Stimulated activated effector memory CD8-positive, alpha-beta T cell treated with anti-CD3 and anti-CD28 coated beads, Interleukin-12 subunit alpha, Interleukin-12 subunit beta, amount 100 ng/mL, for 72 hours (primary cell): ENCODE data around the gene LRRC14B.
"Not testable (repeated sequence)": the region's sequence is repeated elsewhere in the genome, so short reads cannot be mapped to it uniquely, and the experiment has no call there.

Experiments used
- ATAC-seq: fragments of 150-1000 bp; cut with Tn5 transposase; 2 replicates; pipeline ENCODE4 v1.10.0; 2021
- DNase-seq, 2 donors: peaks; one replicate each; pipeline ENCODE4 v3.0.0; 2021 to 2022; ENCODE audit warnings: low spot score in 2 of 2
- H3K27ac Mint-ChIP-seq: one replicate; pipeline ENCODE4 v1.8.0; 2022; ENCODE audit warnings: mild to moderate bottlenecking, mixed read lengths
- H3K36me3 Mint-ChIP-seq: one replicate; pipeline ENCODE4 v1.8.0; 2022; ENCODE audit warnings: mild to moderate bottlenecking, mixed read lengths
- H3K4me1 Mint-ChIP-seq: one replicate; pipeline ENCODE4 v1.8.0; 2022; ENCODE audit warnings: mixed read lengths
- H3K4me3 Mint-ChIP-seq: one replicate; pipeline ENCODE4 v1.8.0; 2022; ENCODE audit warnings: mild to moderate bottlenecking, mixed read lengths
- H3K9me3 Mint-ChIP-seq: one replicate; pipeline ENCODE4 v1.8.0; 2022; ENCODE audit warnings: mixed read lengths

The LRRC14B gene

GRCh38 chr5:200985-201384 is 9.7 kb downstream of the LRRC14B start:
- Mint-ChIP-seq H3K36me3 (peaks cover 24% of the 10 kb centered on the region), H3K4me3 (no peak overlapping the region), H3K4me1 (peaks cover 5% of the 10 kb centered on the region), H3K27ac (peak overlapping the region; percentile 29), H3K9me3 (no peaks in the 10 kb centered on the region)
- DNase-seq (no peak), ATAC-seq (no peak)

- Mint-ChIP-seq H3K36me3 (peaks cover 30% of the 10 kb centered on the region), H3K4me1 (peaks cover 5% of the 10 kb centered on the region), H3K27ac (no peak overlapping the region), H3K9me3 (no peaks in the 10 kb centered on the region), H3K4me3 (no peak overlapping the region)
- no peak for DNase-seq
- ATAC-seq: no peak
Measured at GRCh38 chr5:201672-202071, 10.4 kb downstream of the LRRC14B start.

GRCh38 chr5:203246-203930 is 12.1 kb downstream of the LRRC14B start:
- Mint-ChIP-seq H3K4me3 (no peak overlapping the region), H3K4me1 (peaks cover 19% of the 10 kb centered on the region), H3K36me3 (peaks cover 47% of the 10 kb centered on the region), H3K9me3 (no peaks in the 10 kb centered on the region), H3K27ac (no peak overlapping the region)
- ATAC-seq (no peak), DNase-seq (no peak)

- peaks cover 47% of the 10 kb centered on the region for H3K36me3 Mint-ChIP-seq
- peaks cover 24% of the 10 kb centered on the region for H3K4me1 Mint-ChIP-seq
- H3K9me3 Mint-ChIP-seq: no peaks in the 10 kb centered on the region
- ATAC-seq (no peak), DNase-seq (no peak)
- H3K4me3 Mint-ChIP-seq: no peak overlapping the region
- no peak overlapping the region for H3K27ac Mint-ChIP-seq
Measured at GRCh38 chr5:204001-204400, 12.7 kb downstream of the LRRC14B start.

GRCh38 chr5:204462-204861 is 13.2 kb downstream of the LRRC14B start:
- no peak for DNase-seq
- peaks cover 47% of the 10 kb centered on the region for H3K36me3 Mint-ChIP-seq
- no peak overlapping the region for H3K4me3 Mint-ChIP-seq
- no peak overlapping the region for H3K27ac Mint-ChIP-seq
- no peaks in the 10 kb centered on the region for H3K9me3 Mint-ChIP-seq
- no peak for ATAC-seq
- H3K4me1 Mint-ChIP-seq: peaks cover 26% of the 10 kb centered on the region

- H3K9me3 Mint-ChIP-seq: no peaks in the 10 kb centered on the region
- ATAC-seq (no peak), DNase-seq (no peak)
- no peak overlapping the region for H3K27ac Mint-ChIP-seq
- no peak overlapping the region for H3K4me3 Mint-ChIP-seq
- H3K4me1 Mint-ChIP-seq: peaks cover 33% of the 10 kb centered on the region
- H3K36me3 Mint-ChIP-seq: peaks cover 47% of the 10 kb centered on the region
Measured at GRCh38 chr5:204966-205670, 13.8 kb downstream of the LRRC14B start.

- H3K4me1 Mint-ChIP-seq: peaks cover 37% of the 10 kb centered on the region
- ATAC-seq (no peak), DNase-seq (no peak)
- no peaks in the 10 kb centered on the region for H3K9me3 Mint-ChIP-seq
- no peak overlapping the region for H3K4me3 Mint-ChIP-seq
- no peak overlapping the region for H3K27ac Mint-ChIP-seq
- peaks cover 47% of the 10 kb centered on the region for H3K36me3 Mint-ChIP-seq
Measured at GRCh38 chr5:206406-206805, 15.1 kb downstream of the LRRC14B start.

GRCh38 chr5:206927-207536 is 15.7 kb downstream of the LRRC14B start:
- Mint-ChIP-seq H3K36me3 (peaks cover 47% of the 10 kb centered on the region), H3K9me3 (no peaks in the 10 kb centered on the region), H3K4me3 (no peak overlapping the region), H3K4me1 (peaks cover 34% of the 10 kb centered on the region), H3K27ac (peak overlapping the region; percentile 18)
- ATAC-seq (no peak), DNase-seq (no peak)

- peak overlapping the region; percentile 18 for H3K27ac Mint-ChIP-seq
- peaks cover 32% of the 10 kb centered on the region for H3K4me1 Mint-ChIP-seq
- ATAC-seq: no peak
- H3K36me3 Mint-ChIP-seq: peaks cover 47% of the 10 kb centered on the region
- H3K4me3 Mint-ChIP-seq: no peak overlapping the region
- no peaks in the 10 kb centered on the region for H3K9me3 Mint-ChIP-seq
- no peak for DNase-seq
Measured at GRCh38 chr5:207599-207998, 16.3 kb downstream of the LRRC14B start.

- Mint-ChIP-seq H3K9me3 (no peaks in the 10 kb centered on the region), H3K36me3 (peaks cover 50% of the 10 kb centered on the region)
- ATAC-seq: no peak
Measured at GRCh38 chr5:208449-209114, 17.3 kb downstream of the LRRC14B start.

GRCh38 chr5:213803-214395 is 22.6 kb downstream of the LRRC14B start:
- Mint-ChIP-seq H3K27ac (no peak overlapping the region), H3K36me3 (peaks cover 40% of the 10 kb centered on the region), H3K9me3 (no peaks in the 10 kb centered on the region), H3K4me3 (no peak overlapping the region), H3K4me1 (peaks cover 50% of the 10 kb centered on the region)
- DNase-seq: no peak
- ATAC-seq: no peak

More at GRCh38 chr5:208449-209114, 17.3 kb downstream of the LRRC14B start:
- peak overlapping the region; percentile 65 for H3K27ac Mint-ChIP-seq
- peaks cover 35% of the 10 kb centered on the region for H3K4me1 Mint-ChIP-seq
- DNase-seq: no peak
- H3K4me3 Mint-ChIP-seq: no peak overlapping the region

- ATAC-seq, DNase-seq, H3K9me3 Mint-ChIP-seq: not testable (repeated sequence)
- Mint-ChIP-seq H3K4me1 (peaks cover 46% of the 10 kb centered on the region), H3K36me3 (peaks cover 45% of the 10 kb centered on the region), H3K27ac (peak overlapping the region; percentile 45), H3K4me3 (peak overlapping the region; percentile 13)
Measured at GRCh38 chr5:215256-215655, 24.0 kb downstream of the LRRC14B start.

- not testable (repeated sequence) for H3K27ac Mint-ChIP-seq, H3K9me3 Mint-ChIP-seq, DNase-seq, ATAC-seq
- Mint-ChIP-seq H3K36me3 (peaks cover 45% of the 10 kb centered on the region), H3K4me1 (peaks cover 50% of the 10 kb centered on the region), H3K4me3 (peak overlapping the region; percentile 13)
Measured at GRCh38 chr5:216076-216475, 24.8 kb downstream of the LRRC14B start.

- Mint-ChIP-seq H3K27ac (peak within 1 kb of the TSS; percentile 91), H3K36me3 (peaks cover 51% of the 10 kb centered on the region), H3K4me3 (peak within 1 kb of the TSS; percentile 88), H3K4me1 (peaks cover 64% of the 10 kb centered on the region)
- H3K9me3 Mint-ChIP-seq: not testable (repeated sequence)
- peak; percentile 92 for ATAC-seq
- DNase-seq: peak; percentile 99
Measured at GRCh38 chr5:217494-218456, 26.5 kb downstream of the LRRC14B start, which contains the start of the genes CCDC127 and SDHA. Gene CCDC127 (minus strand): TSS chr5:218153. CDS start chr5:216849, 1,304 bp downstream. Gene SDHA (plus strand): TSS chr5:218320. CDS start chr5:218356, 36 bp downstream.
